ENCODE data around the gene NKX1-1. TPM values are rescaled to one million over a fixed set of nuclear protein-coding genes. Genes with fewer than 3 reads are reported as not detected.
"Not testable (repeated sequence)": the region's sequence is repeated elsewhere in the genome, so short reads cannot be mapped to it uniquely, and the experiment has no call there.

Gene NKX1-1
- polyA plus RNA-seq, 2 of the 4 experiments (the other 2 are of a cell fraction) = not detected

DNA sequence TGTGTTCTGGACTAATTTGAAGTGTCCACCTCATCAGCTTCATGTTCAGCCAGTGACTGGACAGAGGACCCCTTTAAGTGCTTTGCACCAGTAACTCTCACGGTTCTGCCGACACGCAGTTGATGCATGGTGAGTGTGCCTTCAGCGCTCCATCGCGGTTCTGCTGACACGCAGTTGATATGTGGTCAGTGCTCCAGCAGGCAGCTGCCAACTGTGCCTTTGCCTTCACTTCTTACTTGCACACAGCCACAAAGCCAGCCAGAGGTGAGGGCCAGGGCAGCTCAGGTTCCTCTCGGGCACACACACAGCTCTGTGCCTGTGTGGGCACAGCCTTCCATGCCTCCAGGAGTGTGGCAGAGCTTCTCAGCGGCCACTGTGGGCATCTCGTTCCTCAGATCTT is 12.4 kb downstream of the NKX1-1 start:
- DNase-seq (ENCODE audit: low read depth in 1 of 2, low spot score in 1 of 2) = no peak
- TF ChIP-seq, protein P1, sequence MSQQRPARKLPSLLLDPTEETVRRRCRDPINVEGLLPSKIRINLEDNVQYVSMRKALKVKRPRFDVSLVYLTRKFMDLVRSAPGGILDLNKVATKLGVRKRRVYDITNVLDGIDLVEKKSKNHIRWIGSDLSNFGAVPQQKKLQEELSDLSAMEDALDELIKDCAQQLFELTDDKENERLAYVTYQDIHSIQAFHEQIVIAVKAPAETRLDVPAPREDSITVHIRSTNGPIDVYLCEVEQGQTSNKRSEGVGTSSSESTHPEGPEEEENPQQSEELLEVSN (IDR thresholded peaks at IDR 0.05; ENCODE audit: borderline replicate concordance, low read depth) = no peak
- TF ChIP-seq HOXB5 (CRISPR knock-in tag; IDR thresholded peaks at IDR 0.05) (no peak), CBX8 (IDR thresholded peaks at IDR 0.05) (no peak)
- TF ChIP-seq, protein P2, sequence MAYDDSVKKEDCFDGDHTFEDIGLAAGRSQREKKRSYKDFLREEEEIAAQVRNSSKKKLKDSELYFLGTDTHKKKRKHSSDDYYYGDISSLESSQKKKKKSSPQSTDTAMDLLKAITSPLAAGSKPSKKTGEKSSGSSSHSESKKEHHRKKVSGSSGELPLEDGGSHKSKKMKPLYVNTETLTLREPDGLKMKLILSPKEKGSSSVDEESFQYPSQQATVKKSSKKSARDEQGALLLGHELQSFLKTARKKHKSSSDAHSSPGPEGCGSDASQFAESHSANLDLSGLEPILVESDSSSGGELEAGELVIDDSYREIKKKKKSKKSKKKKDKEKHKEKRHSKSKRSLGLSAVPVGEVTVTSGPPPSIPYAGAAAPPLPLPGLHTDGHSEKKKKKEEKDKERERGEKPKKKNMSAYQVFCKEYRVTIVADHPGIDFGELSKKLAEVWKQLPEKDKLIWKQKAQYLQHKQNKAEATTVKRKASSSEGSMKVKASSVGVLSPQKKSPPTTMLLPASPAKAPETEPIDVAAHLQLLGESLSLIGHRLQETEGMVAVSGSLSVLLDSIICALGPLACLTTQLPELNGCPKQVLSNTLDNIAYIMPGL (CRISPR knock-in tag; IDR thresholded peaks at IDR 0.05; ENCODE audit: borderline replicate concordance) = no peak
- WGBS (ENCODE audit: missing lambda C conversion rate) = 96% methylated on average over 8 of the region's 10 CpGs
- Histone ChIP-seq H3K4me2 (no peak overlapping the region), H3K9me3 (peaks cover 2% of the 10 kb centered on the region; the same call in 2 of the 3 replicates), H3K27ac (no peak overlapping the region), H3K4me1 (no peaks in the 10 kb centered on the region), H3K4me3 (no peak overlapping the region)
- no peak for FAIRE-seq
- no peak for ATAC-seq
- ChIA-PET POLR2A (no interaction called here), CTCF (no interaction called here)

- H3K4me1 ChIP-seq; H3K4me2 ChIP-seq; H3K27ac ChIP-seq; H3K9me3 ChIP-seq; POLR2A ChIA-PET; FAIRE-seq; H3K4me3 ChIP-seq; ATAC-seq; DNase-seq (ENCODE audit: low read depth in 1 of 2, low spot score in 1 of 2): not testable (repeated sequence)
- 92% methylated on average over 5 of the region's 5 CpGs for WGBS (ENCODE audit: missing lambda C conversion rate)
- CTCF ChIA-PET = interaction anchor here (0.8 kb wide), 1 partner anchor 156 kb away, joined by 3 read pairs; no protein-coding TSS in a partner anchor
Measured at GRCh38 chr4:1393363-1393762, 12.9 kb downstream of the NKX1-1 start.

GRCh38 chr4:1385373-1386340 is 20.6 kb downstream of the NKX1-1 start:
- TF ChIP-seq, protein P2 (CRISPR knock-in tag; IDR thresholded peaks at IDR 0.05; ENCODE audit: borderline replicate concordance) = no peak
- no peak for TF ChIP-seq HOXB5 (CRISPR knock-in tag; IDR thresholded peaks at IDR 0.05)
- no peak for TF ChIP-seq ZNF302 (CRISPR knock-in tag; IDR thresholded peaks at IDR 0.05)
- TF ChIP-seq MAZ (IDR thresholded peaks at IDR 0.05; ENCODE audit: borderline replicate concordance, low read depth, low read length) = no peak
- no peak for TF ChIP-seq MYC (IDR thresholded peaks at IDR 0.05; ENCODE audit: borderline replicate concordance, low read length)
- TF ChIP-seq POLR2A (IDR thresholded peaks at IDR 0.05; ENCODE audit: low read length) = no peak
- no peak for TF ChIP-seq KDM5A (IDR thresholded peaks at IDR 0.05)
- TF ChIP-seq MAFK (IDR thresholded peaks at IDR 0.05; ENCODE audit: partially characterized antibody) = no peak
- CTCF ChIA-PET = no interaction called here
- no peak for DNase-seq (ENCODE audit: low read depth in 1 of 2, low spot score in 1 of 2)
- Histone ChIP-seq H3K9me3 (peaks cover 7% of the 10 kb centered on the region; the same call in 1 of the 3 replicates), H3K4me3 (no peak overlapping the region), H3K4me2 (no peak overlapping the region), H3K27ac (no peak overlapping the region), H3K4me1 (no peaks in the 10 kb centered on the region)
- POLR2A ChIA-PET = no interaction called here
- no peak for FAIRE-seq
- WGBS (ENCODE audit: missing lambda C conversion rate) = 99% methylated on average over 8 of the region's 44 CpGs
- ATAC-seq = no peak; a peak in 1 of 6 replicates

GRCh38 chr4:1384675-1385372 is 21.4 kb downstream of the NKX1-1 start:
- TF ChIP-seq ATOH8 (CRISPR knock-in tag; IDR thresholded peaks at IDR 0.05; ENCODE audit: low read depth) = no peak
- TF ChIP-seq FOXS1 (CRISPR knock-in tag; IDR thresholded peaks at IDR 0.05) = no peak
- no peak for TF ChIP-seq RCOR1 (IDR thresholded peaks at IDR 0.05; ENCODE audit: low read depth, low read length)
- no peak for TF ChIP-seq RAD21 (conservative IDR thresholded peaks at IDR 0.05 in 1 of 2, IDR thresholded peaks at IDR 0.05 in 1 of 2)
- TF ChIP-seq EP300 (IDR thresholded peaks at IDR 0.05) = no peak
- no peak overlapping the region for H3K4me3 ChIP-seq
- H3K4me1 ChIP-seq = no peaks in the 10 kb centered on the region
- no peak for FAIRE-seq
- H3K4me2 ChIP-seq = no peak overlapping the region
- no peak for ATAC-seq
- ChIA-PET POLR2A (no interaction called here), CTCF (no interaction called here)
- DNase-seq (ENCODE audit: low read depth in 1 of 2, low spot score in 1 of 2) = no peak
- 90% methylated on average over 2 of the region's 16 CpGs for WGBS (ENCODE audit: missing lambda C conversion rate)
- H3K27ac ChIP-seq = no peak overlapping the region
- peaks cover 7% of the 10 kb centered on the region; the same call in 1 of the 3 replicates for H3K9me3 ChIP-seq
